Body of pancreas (tissue), 4 donors: ENCODE results near the gene P3H4. TPM values are rescaled to one million over a fixed set of nuclear protein-coding genes. Genes with fewer than 3 reads are reported as not detected.

Experiments used
- ATAC-seq: fragments of 150-250 bp; one replicate; pipeline ENCODE4 v1.9.1; 2016
- DNase-seq, 4 donors: peaks; one replicate each; pipeline ENCODE4 v3.0.0-alpha.2; 2019
- H3K27ac ChIP-seq, 4 donors: fragments of 200-600 bp; sonication (generic); 1 replicate in 3 of 4; 2 replicates in 1 of 4; pipeline versions ENCODE4 v1.5.1 to v1.6.1; 2016 to 2019; ENCODE audit warnings: mild to moderate bottlenecking in 1 of 4, mixed read lengths in 1 of 4, moderate library complexity in 1 of 4
- H3K27me3 ChIP-seq, 2 donors: fragments of 200-600 bp; sonication (generic); one replicate each; pipeline ENCODE4 v1.6.0; 2016; ENCODE audit warnings: mild to moderate bottlenecking in 1 of 2
- H3K36me3 ChIP-seq, 2 donors: fragments of 200-600 bp; sonication (generic); replicated peaks in 1 of 2; 2 replicates each; pipeline ENCODE4 v1.5.1; 2016; ENCODE audit warnings: low read depth in 2 of 2; ENCODE audit not compliant: insufficient read depth in 1 of 2
- H3K4me1 ChIP-seq: fragments of 200-600 bp; sonication (generic); one replicate; pipeline ENCODE4 v1.6.0; 2016
- H3K4me3 ChIP-seq, 2 donors: fragments of 200-600 bp; sonication (generic); 1 replicate in 1 of 2; 2 replicates in 1 of 2; pipeline ENCODE4 v1.5.1; 2016 to 2019
- H3K9me3 ChIP-seq, 3 donors: fragments of 200-600 bp; sonication (generic); 1 replicate in 2 of 3; 2 replicates in 1 of 3; pipeline ENCODE4 v1.5.1; 2016
- POLR2A ChIP-seq, 3 donors: fragments of 450-650 bp; IDR thresholded peaks; one replicate each; pipeline ENCODE4 v1.6.1; 2016; ENCODE audit warnings: antibody characterized with exemption in 3 of 3, mild to moderate bottlenecking in 2 of 3
- WGBS, 2 donors: methylation state at CpG; one replicate each; pipeline ENCODE4 v1.1.5; 2017; 5-methylcytosine and 5-hydroxymethylcytosine counted together
- intact Hi-C: fragments of 100-400 bp; cut with DNase I; formaldehyde crosslinking; loops from one replicate; pipeline ENCODE4 v1.15.1; 2023
- total RNA-seq, 2 donors: library from RNA; depleted of rRNA; stranded (reverse); fragments of >200 nt; gene quantifications; one replicate each; pipeline ENCODE4 v1.1.0, GENCODE V29; 2016
- TF ChIP-seq, protein P1 (sequence below), 7 experiments: fragments of 450-650 bp in 4 of 7; fragments of 200-600 bp in 3 of 7; sonication (generic) in 3 of 7; IDR thresholded peaks; one replicate each; pipeline ENCODE4 v1.5.1; 2016 to 2019; ENCODE audit warnings: antibody characterized with exemption in 7 of 7

The P3H4 gene
- total RNA-seq, 2 donors from 2014 or later, result 18.4 to 22.7 TPM

GRCh38 chr17:41814195-41814594, 2.4 kb upstream of the P3H4 start:
- Histone ChIP-seq H3K4me3 (no peak overlapping the region), H3K27me3 (no peaks in the 10 kb centered on the region), H3K36me3 (no peaks in the 10 kb centered on the region), H3K27ac (no peak overlapping the region), H3K9me3 (no peaks in the 10 kb centered on the region), H3K4me1 (peaks cover 37% of the 10 kb centered on the region)
- intact Hi-C loops, result no loop called here
- 17% methylated on average over 1 of the region's 1 CpG; no CpG with 5 or more reads in 1 of the 2 donors for WGBS, 2 donors
- TF ChIP-seq, protein P1, sequence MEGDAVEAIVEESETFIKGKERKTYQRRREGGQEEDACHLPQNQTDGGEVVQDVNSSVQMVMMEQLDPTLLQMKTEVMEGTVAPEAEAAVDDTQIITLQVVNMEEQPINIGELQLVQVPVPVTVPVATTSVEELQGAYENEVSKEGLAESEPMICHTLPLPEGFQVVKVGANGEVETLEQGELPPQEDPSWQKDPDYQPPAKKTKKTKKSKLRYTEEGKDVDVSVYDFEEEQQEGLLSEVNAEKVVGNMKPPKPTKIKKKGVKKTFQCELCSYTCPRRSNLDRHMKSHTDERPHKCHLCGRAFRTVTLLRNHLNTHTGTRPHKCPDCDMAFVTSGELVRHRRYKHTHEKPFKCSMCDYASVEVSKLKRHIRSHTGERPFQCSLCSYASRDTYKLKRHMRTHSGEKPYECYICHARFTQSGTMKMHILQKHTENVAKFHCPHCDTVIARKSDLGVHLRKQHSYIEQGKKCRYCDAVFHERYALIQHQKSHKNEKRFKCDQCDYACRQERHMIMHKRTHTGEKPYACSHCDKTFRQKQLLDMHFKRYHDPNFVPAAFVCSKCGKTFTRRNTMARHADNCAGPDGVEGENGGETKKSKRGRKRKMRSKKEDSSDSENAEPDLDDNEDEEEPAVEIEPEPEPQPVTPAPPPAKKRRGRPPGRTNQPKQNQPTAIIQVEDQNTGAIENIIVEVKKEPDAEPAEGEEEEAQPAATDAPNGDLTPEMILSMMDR (IDR thresholded peaks at IDR 0.05), result no peak
- no peak for TF ChIP-seq POLR2A (IDR thresholded peaks at IDR 0.05)
- DNase-seq (no peak), ATAC-seq (no peak)

GRCh38 chr17:41813699-41814124, 2.0 kb upstream of the P3H4 start:
- 85 to 90% methylated on average over 9 of the region's 9 CpGs for WGBS, 2 donors
- Histone ChIP-seq H3K27me3 (no peaks in the 10 kb centered on the region), H3K27ac (no peak overlapping the region), H3K4me3 (no peak overlapping the region), H3K4me1 (peaks cover 37% of the 10 kb centered on the region), H3K9me3 (no peaks in the 10 kb centered on the region), H3K36me3 (no peaks in the 10 kb centered on the region)
- ATAC-seq (no peak), DNase-seq (no peak)
- intact Hi-C loops, result no loop called here
- no peak for TF ChIP-seq POLR2A (IDR thresholded peaks at IDR 0.05)
- TF ChIP-seq, protein P1 (IDR thresholded peaks at IDR 0.05), result no peak

GRCh38 chr17:41813152-41813680, 1.5 kb upstream of the P3H4 start:
- Histone ChIP-seq H3K36me3 (no peaks in the 10 kb centered on the region), H3K27me3 (no peaks in the 10 kb centered on the region), H3K4me3 (no peak overlapping the region), H3K4me1 (peaks cover 37% of the 10 kb centered on the region), H3K9me3 (no peaks in the 10 kb centered on the region), H3K27ac (peak overlapping the region in 1 of 4 donors; percentile 80)
- intact Hi-C loops, result no loop called here
- DNase-seq (no peak), ATAC-seq (no peak)
- TF ChIP-seq POLR2A (IDR thresholded peaks at IDR 0.05), result no peak
- TF ChIP-seq, protein P1 (IDR thresholded peaks at IDR 0.05), result no peak
- 34 to 44% methylated on average over 11 to 12 of the region's 12 CpGs for WGBS, 2 donors

DNA sequence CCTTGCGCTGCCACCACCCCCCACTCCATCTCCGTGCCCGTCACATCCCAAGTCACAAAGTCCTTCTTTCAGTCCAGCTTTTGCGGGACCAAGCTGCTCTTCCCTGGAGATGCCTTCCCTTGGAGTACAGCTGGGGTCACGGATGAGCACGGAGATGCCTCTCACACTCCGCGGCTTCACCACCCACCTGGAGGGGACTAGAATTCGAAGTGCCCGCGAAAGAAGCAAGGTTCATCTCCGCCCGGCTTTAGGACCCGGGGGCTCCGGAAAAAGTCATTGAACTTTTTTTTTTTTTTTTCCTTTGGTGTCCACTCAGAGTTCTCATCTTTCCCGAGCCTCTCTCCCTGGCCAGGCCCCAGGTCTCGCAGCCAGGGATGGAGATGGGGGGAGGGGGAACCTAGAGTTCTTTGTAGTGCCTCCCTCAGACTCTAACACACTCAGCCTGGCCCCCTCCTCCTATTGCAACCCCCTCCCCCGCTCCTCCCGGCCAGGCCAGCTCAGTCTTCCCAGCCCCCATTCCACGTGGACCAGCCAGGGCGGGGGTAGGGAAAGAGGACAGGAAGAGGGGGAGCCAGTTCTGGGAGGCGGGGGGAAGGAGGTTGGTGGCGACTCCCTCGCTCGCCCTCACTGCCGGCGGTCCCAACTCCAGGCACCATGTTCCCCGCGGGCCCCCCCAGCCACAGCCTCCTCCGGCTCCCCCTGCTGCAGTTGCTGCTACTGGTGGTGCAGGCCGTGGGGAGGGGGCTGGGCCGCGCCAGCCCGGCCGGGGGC, 817 bp upstream of the P3H4 start, which contains the start of gene FKBP10:
FKBP10 (plus strand) TSS at position 624 of the 771 bp plus-strand sequence; CDS start at position 655, 31 bp downstream.
- peak within 1 kb of the TSS; percentile 53 to 80 (median 76) for H3K27ac ChIP-seq
- ATAC-seq, result peak; percentile 22
- intact Hi-C loops, result no loop called here
- WGBS, 2 donors, result 2 to 6% methylated on average over 17 to 35 of the region's 35 CpGs
- H3K4me1 ChIP-seq, result peaks cover 37% of the 10 kb centered on the region
- peak; percentile 43 to 73 (median 62) for DNase-seq
- TF ChIP-seq POLR2A (IDR thresholded peaks at IDR 0.05), result no peak
- TF ChIP-seq, protein P1 (IDR thresholded peaks at IDR 0.05), result no peak
- no peaks in the 10 kb centered on the region for H3K9me3 ChIP-seq
- no peaks in the 10 kb centered on the region for H3K27me3 ChIP-seq
- H3K4me3 ChIP-seq, result peak within 1 kb of the TSS; percentile 13 to 49
- no peaks in the 10 kb centered on the region for H3K36me3 ChIP-seq
